ENCODE results near the gene IRGM. TPM values are rescaled to one million over a fixed set of nuclear protein-coding genes. Genes with fewer than 3 reads are reported as not detected.

IRGM gene
- total RNA-seq, 1 experiment from 2014 or later: not detected

DNA sequence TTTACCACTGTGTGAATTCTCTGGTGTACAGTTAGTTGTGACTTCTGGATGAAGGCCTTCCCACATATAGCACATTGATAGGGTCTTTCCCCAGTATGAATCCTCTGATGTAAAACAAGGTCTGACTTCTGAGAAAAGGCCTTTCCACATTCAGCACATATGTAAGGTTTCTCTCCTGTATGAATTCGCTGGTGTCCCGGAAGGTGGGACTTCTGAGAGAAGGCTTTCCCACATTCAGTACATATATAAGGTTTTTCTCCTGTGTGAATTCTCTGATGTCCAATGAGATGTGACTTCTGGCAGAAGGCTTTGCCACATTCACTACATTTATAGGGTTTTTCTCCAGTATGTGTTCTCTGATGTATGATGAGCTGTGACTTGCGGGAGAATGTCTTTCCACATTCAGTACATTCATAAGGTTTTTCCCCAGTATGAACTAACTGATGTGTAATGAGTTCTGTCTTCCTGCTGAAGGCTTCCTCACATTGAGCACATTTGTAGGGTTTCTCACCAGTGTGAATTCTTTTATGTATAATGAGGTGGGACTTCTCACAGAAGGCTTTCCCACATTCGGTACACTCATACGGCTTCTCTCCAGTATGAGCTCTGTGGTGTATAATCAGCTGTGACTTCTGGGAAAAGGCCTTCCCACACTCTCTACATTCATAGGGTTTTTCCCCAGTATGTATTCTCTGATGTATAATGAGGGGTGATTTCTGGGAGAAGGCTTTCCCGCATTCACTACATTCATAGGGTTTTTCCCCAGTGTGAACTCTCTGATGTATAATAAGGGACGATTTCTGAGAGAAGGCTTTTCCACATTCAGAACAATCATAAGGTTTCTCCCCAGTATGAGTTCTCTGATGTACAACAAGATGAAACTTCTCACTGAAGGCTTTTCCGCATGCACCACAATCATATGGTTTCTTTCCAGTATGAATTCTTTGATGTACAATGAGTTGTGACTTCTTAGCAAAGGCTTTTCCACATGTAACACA, 49.4 kb downstream of the IRGM start:
- DNase-seq (ENCODE audit: low read depth): no peak

Other genes with a start within 250 kb of the IRGM start
- gene SYNPO, start 205.9 kb upstream of the IRGM start, total RNA-seq (2014; rRNA removed; shearing (Covaris generic)): 3.1 and 5.6 TPM in 2 replicates
- 0.25 and 0.34 TPM in 2 replicates for gene MYOZ3, start 185.3 kb upstream of the IRGM start, total RNA-seq (2014; rRNA removed; shearing (Covaris generic))
- gene RBM22, start 145.5 kb upstream of the IRGM start, total RNA-seq (2014; rRNA removed; shearing (Covaris generic)): 38.8 and 39.3 TPM in 2 replicates
- gene DCTN4, start 87.5 kb upstream of the IRGM start, total RNA-seq (2014; rRNA removed; shearing (Covaris generic)): 48.1 and 66.2 TPM in 2 replicates
- gene SMIM3, start 67.8 kb upstream of the IRGM start, total RNA-seq (2014; rRNA removed; shearing (Covaris generic)): 73.1 and 92.7 TPM in 2 replicates
- gene ZNF300, start 58.5 kb downstream of the IRGM start, total RNA-seq (2014; rRNA removed; shearing (Covaris generic)): 5.1 and 5.7 TPM in 2 replicates
- gene GPX3, start 174.1 kb downstream of the IRGM start, total RNA-seq (2014; rRNA removed; shearing (Covaris generic)): 62.3 and 68.5 TPM in 2 replicates
- 85.3 and 116 TPM in 2 replicates for gene TNIP1, start 234.5 kb downstream of the IRGM start, total RNA-seq (2014; rRNA removed; shearing (Covaris generic))

All from M059J (cell line).